Fibroblast of villous mesenchyme (primary cell): Measurements from ENCODE around the gene CREB3. TPM values are rescaled to one million over a fixed set of nuclear protein-coding genes. Genes with fewer than 3 reads are reported as not detected.

Experiments used
- DNase-seq: peaks from one replicate; pipeline ENCODE4 v3.0.0-alpha.2; 2010; ENCODE audit warnings: low read depth
- H3K4me3 ChIP-seq: 2 replicates; pipeline ENCODE4 v1.5.1; 2011; ENCODE audit warnings: low read depth, mild to moderate bottlenecking, low read length
- total RNA-seq: library from RNA; depleted of rRNA; stranded (reverse); fragments of >200 nt; gene quantifications from 2 replicates; pipeline ENCODE4 v1.2.3, GENCODE V29; 2012
- TF ChIP-seq, protein P1 (sequence below): IDR thresholded peaks from 2 replicates; pipeline ENCODE4 v1.5.1; 2012; ENCODE audit warnings: low read depth, mild to moderate bottlenecking, low read length; ENCODE audit not compliant: insufficient read depth

The CREB3 gene
- total RNA-seq, 1 donor = 126 TPM

DNA sequence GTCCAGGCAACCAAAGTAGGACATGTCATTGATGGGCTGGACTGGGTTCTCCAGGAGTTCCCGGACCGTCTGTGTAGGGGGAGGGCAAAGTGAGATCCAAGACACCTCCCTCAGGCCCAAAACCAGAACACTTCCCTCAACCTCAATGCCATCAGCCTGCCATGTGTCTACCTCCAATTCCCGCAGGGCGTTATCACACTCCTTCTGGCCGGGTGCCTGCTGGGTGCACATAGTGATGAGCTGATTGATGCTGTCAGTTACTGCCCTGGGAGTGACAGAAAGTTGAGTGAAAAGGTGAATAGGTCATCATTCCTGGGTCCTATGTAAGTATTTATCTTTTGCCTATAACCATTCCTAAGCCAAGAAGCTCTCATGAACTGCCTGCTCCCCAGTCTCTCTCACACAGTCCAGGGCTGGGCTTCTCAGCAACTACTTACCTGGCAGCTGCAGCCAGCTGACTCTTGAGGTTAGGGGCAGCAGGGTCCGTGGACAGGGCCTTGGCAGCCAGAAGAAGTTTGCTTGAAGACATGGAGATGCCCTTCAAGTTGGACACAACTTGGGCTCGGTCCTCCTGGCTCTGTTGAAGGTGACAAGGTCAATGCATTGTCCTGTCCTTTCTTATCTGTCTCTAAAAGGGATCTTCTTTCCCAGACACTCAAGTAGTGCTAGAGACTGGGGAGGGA lies 21.5 kb upstream of the CREB3 start:
- TF ChIP-seq, protein P1, sequence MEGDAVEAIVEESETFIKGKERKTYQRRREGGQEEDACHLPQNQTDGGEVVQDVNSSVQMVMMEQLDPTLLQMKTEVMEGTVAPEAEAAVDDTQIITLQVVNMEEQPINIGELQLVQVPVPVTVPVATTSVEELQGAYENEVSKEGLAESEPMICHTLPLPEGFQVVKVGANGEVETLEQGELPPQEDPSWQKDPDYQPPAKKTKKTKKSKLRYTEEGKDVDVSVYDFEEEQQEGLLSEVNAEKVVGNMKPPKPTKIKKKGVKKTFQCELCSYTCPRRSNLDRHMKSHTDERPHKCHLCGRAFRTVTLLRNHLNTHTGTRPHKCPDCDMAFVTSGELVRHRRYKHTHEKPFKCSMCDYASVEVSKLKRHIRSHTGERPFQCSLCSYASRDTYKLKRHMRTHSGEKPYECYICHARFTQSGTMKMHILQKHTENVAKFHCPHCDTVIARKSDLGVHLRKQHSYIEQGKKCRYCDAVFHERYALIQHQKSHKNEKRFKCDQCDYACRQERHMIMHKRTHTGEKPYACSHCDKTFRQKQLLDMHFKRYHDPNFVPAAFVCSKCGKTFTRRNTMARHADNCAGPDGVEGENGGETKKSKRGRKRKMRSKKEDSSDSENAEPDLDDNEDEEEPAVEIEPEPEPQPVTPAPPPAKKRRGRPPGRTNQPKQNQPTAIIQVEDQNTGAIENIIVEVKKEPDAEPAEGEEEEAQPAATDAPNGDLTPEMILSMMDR = no peak
- H3K4me3 ChIP-seq = no peak overlapping the region
- DNase-seq = no peak

DNA sequence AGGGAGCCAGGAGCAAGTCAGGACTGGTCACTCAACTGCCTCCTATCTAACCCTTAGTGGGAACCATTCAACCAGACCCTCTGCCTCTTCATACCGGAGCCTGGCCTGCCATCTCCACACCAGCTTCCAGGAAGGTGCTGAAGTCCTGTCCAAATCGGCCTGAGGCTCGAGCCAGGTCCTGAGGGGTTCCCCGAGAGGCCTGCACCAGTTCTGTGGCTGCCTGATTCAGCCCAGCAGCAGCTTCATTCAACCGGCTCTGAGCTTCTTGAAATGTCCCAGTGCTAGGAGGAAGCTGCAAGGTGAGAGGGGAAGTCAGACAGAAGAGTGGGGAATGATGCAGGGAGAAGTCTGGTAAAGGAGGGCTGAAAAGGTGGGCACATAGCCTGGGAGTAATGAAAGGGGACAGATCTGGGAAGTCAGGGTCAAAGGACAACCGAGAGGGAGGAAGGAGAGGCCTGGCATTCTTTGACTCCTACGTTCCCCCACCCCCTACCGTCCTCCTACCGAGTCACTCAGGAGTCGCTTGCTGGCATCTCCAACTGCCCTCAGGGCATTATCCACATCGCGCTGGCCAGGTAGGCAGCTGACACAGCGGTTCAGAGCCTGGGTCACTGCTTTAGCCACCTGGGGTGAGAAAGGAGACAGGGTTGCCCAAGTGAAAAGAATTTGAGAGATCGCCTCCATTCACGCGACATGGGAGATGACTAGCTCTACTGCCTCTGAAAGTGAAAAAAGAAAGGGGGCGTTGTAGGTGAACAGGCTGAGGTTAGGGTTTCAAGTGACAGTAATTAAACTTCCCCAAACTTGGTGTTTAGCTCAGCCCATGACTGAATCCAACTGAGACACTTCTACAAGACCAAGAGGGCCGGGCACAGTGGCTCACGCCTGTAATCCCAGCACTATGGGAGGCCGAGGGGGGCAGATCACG lies 20.7 kb upstream of the CREB3 start:
- DNase-seq = no peak
- no peak overlapping the region for H3K4me3 ChIP-seq
- TF ChIP-seq, protein P1 = no peak

DNA sequence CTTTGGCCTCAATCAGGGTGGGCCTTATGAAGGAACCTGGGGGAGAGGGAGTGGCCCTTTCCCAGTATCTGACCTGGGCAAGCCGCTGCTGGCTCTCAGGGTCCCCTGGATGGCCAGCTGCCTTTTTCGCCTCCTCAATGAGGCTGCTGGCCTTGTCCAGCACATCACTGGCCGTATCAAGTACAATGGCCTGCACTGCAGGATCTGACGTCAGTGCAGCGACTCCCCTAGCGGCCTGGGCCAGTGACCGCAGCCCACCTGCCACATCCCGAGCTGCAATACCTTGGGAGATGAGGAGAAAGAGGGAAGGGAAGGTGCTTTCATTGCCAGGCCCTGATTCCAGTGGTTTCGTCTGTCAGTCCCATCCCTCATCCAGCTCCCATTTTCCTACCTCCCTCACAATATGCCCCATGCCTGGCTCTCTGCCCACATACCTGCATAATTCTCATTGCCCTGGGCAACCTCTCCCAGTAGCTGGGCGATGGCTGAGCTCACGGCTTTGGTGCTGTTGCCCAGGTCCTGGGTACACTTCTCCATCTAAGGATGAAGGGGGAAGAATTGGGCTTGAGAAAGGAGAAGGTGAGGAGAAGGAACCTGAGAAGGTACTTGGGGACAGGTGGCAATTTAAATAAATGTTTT lies 19.6 kb upstream of the CREB3 start:
- no peak overlapping the region for H3K4me3 ChIP-seq
- TF ChIP-seq, protein P1 = no peak
- no peak for DNase-seq

DNA sequence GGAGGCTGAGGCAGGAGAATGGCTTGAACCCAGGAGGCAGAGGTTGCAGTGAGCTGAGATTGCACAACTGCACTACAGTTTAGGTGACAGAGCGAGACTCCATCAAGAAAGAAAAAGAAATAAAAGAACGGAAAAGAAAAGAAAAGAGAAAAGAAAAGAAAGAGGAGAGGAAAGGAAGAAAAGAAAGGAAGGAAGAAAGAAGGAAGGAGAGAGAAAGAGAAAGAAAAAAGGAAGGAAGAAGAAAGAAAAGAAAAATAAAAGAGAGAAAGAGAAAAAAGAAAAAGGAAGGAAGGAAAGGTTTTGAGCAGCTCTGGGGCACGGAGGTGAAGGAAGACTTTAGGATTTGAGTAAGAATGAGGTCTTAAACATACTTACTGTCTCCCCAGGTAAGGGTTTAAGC lies 18.9 kb upstream of the CREB3 start:
- DNase-seq = no peak
- no peak overlapping the region for H3K4me3 ChIP-seq
- TF ChIP-seq, protein P1 = no peak

DNA sequence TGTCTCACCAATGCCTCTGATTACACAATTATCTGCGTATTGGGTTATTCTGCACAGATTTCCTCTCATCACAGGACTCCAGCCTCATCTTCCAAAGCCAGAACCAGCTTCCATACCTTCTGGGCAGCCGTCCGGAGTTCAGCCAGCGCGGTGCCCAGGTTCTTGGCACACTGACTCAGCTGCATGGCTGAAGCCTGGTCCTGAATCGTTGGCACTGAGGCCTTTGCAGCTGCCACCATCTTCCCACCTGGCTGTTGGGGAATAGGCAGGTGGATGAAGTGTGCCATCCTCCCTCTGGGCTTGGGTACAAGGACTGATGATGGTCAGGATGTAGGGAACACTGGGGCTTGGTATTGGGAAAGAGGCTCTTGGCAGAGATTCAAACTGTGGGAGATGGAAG lies 18.3 kb upstream of the CREB3 start:
- TF ChIP-seq, protein P1 = no peak
- H3K4me3 ChIP-seq = no peak overlapping the region
- no peak for DNase-seq

DNA sequence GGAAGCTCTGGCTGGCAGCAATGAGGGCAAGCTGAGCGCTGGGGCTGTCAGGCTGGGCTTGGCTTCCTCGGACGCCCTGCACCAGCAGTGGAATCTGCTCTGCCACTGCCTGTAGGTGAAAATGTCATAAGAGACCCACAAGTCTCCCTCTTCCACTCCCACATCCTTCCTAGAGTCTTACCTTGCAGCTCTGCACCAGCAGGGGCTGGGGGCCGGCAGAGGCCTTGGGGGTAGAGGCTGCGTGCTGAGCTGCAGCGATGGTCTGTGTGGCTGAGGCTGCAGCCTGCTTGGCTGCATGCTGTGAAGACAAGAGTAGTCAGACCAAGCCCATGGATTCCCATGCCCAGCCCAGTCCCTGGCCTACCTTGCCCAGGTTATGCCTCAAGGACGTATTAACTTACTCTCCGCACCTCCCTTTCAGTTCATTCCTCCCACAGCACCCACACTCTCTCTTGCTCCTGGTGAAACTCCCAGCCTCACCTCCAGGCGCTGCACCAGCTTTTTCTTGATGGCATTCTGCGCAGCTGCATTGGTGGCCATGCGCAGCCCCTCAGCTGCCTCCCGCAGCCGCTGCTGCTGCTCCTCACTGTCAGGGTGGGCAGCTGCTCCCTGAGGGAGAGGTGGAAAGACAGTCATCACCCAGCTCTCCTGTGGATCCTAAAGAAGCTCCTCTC lies 17.8 kb upstream of the CREB3 start:
- TF ChIP-seq, protein P1 = no peak
- H3K4me3 ChIP-seq = no peak overlapping the region
- no peak for DNase-seq
